K562 (cell line): ENCODE measurements around the gene KNDC1. TPM values are rescaled to one million over a fixed set of nuclear protein-coding genes. Genes with fewer than 3 reads are reported as not detected.

Source experiments
- HNRNPH1 ChIP-seq: fragments of 200-400 bp; formaldehyde crosslinking; optimal IDR thresholded peaks from 2 replicates; pipeline ENCODE3; 2017; ENCODE audit warnings: low read depth, mild to moderate bottlenecking, low read length, moderate library complexity
- TAF15 ChIP-seq: fragments of 200-400 bp; formaldehyde crosslinking; IDR thresholded peaks from 2 replicates; pipeline ENCODE4 v1.6.1; 2017; ENCODE audit warnings: mild to moderate bottlenecking, low read depth, low read length, moderate library complexity
- TAL1 ChIP-seq: fragments of 450-650 bp; IDR thresholded peaks from 2 replicates; pipeline ENCODE4 v1.6.1; 2016; ENCODE audit warnings: mild to moderate bottlenecking
- XRCC3 ChIP-seq: fragments of 450-650 bp; IDR thresholded peaks from 2 replicates; pipeline ENCODE4 v1.6.1; 2017; ENCODE audit warnings: mild to moderate bottlenecking, moderate library complexity
- polyA plus RNA-seq, 8 experiments: library from polyadenylated mRNA; depleted of rRNA in 4 of 8; stranded (reverse) in 5 of 8; unstranded in 3 of 8; fragments of >200 nt; fragmentation: Nextera tagmentation in 2 of 8; fragmentation: Illumina TruSeq in 1 of 8; extraction: Ambion mirVana in 2 of 8; extraction: Trizol in 1 of 8; gene quantifications; 2 replicates each; pipeline versions ENCODE4 v1.2.1 to v1.2.3, GENCODE V29; 2011 to 2014; ENCODE audit warnings: inconsistent platforms in 1 of 8, missing spikeins in 1 of 8
- total RNA-seq, 7 experiments: library from RNA; depleted of rRNA in 6 of 7; stranded (reverse); fragments of >200 nt in 6 of 7; fragmentation: Illumina TruSeq in 2 of 7; extraction: Trizol in 2 of 7; gene quantifications; 2 replicates each; pipeline versions ENCODE4 v1.2.1 to v1.2.3, GENCODE V29; 2011 to 2021; ENCODE audit warnings: low replicate concordance in 1 of 7
- TF ChIP-seq, protein P1 (sequence below), 3 experiments: fragments of 200-800 bp in 1 of 3; sonication (Bioruptor generic) in 1 of 3; sonication (generic) in 1 of 3; formaldehyde crosslinking in 1 of 3; IDR thresholded peaks; 2 replicates each; pipeline versions ENCODE4 v1.6.1 to v1.8.0; 2016 to 2022; ENCODE audit warnings: mild to moderate bottlenecking in 2 of 3, missing compliant biosample characterization in 2 of 3, missing genetic modification characterization in 2 of 3, missing genetic modification reagents in 1 of 3
- TF ChIP-seq, protein P2 (sequence below), 2 experiments: fragments of 450-650 bp in 1 of 2; sonication (generic) in 1 of 2; formaldehyde crosslinking in 1 of 2; IDR thresholded peaks; 2 replicates each; pipeline versions ENCODE4 v1.7.1 to v1.9.0; 2016 to 2022; ENCODE audit warnings: inconsistent platforms in 1 of 2, mild to moderate bottlenecking in 1 of 2, missing genetic modification reagents in 1 of 2
- TF ChIP-seq, protein P3 (sequence below), 3 experiments: IDR thresholded peaks in 2 of 3; conservative IDR thresholded peaks in 1 of 3; 2 replicates each; pipeline ENCODE4 v1.5.1; 2011 to 2012; ENCODE audit warnings: low read length in 3 of 3, mild to moderate bottlenecking in 3 of 3, control low read depth in 2 of 3, improper control_type of control experiment in 1 of 3, inconsistent platforms in 1 of 3, low read depth in 1 of 3, mixed read lengths in 1 of 3, moderate library complexity in 1 of 3; ENCODE audit not compliant: insufficient read depth in 2 of 3
- TF ChIP-seq, protein P4 (sequence below): fragments of 450-650 bp; IDR thresholded peaks from 2 replicates; pipeline ENCODE4 v1.6.1; 2018; ENCODE audit not compliant: partially characterized antibody

The KNDC1 gene
- total and polyA plus RNA-seq, 9 of the 15 experiments (the other 6 are each of a cell fraction or from before 2014, with no cell fraction given), result 0.07 to 0.26 (median 0.11) TPM; not detected in 6

DNA sequence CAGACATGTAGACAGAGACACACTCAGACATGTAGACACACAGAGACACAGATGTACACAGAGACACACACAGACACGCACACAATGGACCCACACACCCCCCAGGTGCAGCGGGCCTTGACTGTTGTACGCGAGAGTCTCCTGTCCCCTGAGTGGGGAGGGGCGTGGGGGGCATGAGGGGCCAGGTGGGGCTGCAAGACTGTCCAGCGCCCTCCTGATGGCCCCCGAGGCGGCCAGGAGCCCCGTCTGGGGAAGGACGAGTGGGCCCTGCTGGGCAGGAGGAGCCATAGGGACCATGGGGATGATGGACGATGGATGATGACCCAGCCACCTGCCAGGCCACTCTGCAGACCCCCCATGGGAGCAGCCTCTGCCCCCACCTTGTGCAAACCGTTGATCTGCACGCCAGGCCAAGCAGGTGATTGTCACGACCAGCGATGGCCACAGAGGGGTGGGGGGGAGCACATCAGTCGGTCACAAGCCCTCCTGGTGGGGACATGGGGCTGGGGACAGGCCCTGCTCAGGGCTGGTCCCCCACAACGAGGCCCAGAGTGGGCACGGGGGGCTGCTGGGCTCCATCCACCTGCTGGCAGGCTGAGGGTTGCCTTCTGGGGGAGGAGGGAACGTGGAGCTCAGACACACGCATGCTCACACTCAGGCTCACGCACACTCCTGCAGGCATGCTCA is 89.2 kb downstream of the KNDC1 start (continued):
- TF ChIP-seq, protein P1, sequence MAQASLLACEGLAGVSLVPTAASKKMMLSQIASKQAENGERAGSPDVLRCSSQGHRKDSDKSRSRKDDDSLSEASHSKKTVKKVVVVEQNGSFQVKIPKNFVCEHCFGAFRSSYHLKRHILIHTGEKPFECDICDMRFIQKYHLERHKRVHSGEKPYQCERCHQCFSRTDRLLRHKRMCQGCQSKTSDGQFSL (CRISPR knock-in tag; IDR thresholded peaks at IDR 0.05), result peak; percentile 82
- TF ChIP-seq, protein P1 (tag; IDR thresholded peaks at IDR 0.05), result no peak
- TF ChIP-seq, protein P2, sequence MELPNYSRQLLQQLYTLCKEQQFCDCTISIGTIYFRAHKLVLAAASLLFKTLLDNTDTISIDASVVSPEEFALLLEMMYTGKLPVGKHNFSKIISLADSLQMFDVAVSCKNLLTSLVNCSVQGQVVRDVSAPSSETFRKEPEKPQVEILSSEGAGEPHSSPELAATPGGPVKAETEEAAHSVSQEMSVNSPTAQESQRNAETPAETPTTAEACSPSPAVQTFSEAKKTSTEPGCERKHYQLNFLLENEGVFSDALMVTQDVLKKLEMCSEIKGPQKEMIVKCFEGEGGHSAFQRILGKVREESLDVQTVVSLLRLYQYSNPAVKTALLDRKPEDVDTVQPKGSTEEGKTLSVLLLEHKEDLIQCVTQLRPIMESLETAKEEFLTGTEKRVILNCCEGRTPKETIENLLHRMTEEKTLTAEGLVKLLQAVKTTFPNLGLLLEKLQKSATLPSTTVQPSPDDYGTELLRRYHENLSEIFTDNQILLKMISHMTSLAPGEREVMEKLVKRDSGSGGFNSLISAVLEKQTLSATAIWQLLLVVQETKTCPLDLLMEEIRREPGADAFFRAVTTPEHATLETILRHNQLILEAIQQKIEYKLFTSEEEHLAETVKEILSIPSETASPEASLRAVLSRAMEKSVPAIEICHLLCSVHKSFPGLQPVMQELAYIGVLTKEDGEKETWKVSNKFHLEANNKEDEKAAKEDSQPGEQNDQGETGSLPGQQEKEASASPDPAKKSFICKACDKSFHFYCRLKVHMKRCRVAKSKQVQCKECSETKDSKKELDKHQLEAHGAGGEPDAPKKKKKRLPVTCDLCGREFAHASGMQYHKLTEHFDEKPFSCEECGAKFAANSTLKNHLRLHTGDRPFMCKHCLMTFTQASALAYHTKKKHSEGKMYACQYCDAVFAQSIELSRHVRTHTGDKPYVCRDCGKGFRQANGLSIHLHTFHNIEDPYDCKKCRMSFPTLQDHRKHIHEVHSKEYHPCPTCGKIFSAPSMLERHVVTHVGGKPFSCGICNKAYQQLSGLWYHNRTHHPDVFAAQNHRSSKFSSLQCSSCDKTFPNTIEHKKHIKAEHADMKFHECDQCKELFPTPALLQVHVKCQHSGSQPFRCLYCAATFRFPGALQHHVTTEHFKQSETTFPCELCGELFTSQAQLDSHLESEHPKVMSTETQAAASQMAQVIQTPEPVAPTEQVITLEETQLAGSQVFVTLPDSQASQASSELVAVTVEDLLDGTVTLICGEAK (IDR thresholded peaks at IDR 0.05), result no peak
- TF ChIP-seq, protein P2 (CRISPR knock-in tag; IDR thresholded peaks at IDR 0.05), result no peak
- TF ChIP-seq TAL1, result no peak
- TF ChIP-seq, protein P3, sequence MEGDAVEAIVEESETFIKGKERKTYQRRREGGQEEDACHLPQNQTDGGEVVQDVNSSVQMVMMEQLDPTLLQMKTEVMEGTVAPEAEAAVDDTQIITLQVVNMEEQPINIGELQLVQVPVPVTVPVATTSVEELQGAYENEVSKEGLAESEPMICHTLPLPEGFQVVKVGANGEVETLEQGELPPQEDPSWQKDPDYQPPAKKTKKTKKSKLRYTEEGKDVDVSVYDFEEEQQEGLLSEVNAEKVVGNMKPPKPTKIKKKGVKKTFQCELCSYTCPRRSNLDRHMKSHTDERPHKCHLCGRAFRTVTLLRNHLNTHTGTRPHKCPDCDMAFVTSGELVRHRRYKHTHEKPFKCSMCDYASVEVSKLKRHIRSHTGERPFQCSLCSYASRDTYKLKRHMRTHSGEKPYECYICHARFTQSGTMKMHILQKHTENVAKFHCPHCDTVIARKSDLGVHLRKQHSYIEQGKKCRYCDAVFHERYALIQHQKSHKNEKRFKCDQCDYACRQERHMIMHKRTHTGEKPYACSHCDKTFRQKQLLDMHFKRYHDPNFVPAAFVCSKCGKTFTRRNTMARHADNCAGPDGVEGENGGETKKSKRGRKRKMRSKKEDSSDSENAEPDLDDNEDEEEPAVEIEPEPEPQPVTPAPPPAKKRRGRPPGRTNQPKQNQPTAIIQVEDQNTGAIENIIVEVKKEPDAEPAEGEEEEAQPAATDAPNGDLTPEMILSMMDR (IDR thresholded peaks at IDR 0.05 in 2 of 3, conservative IDR thresholded peaks at IDR 0.05 in 1 of 3; ENCODE audit: insufficient read depth in 2 of 3, low read depth in 1 of 3, low read length in 3 of 3), result peak in 1 of 3 experiments; percentile 25; a peak in 1 of 6 replicates
- TF ChIP-seq TAF15, result no peak
- TF ChIP-seq XRCC3, result no peak
- TF ChIP-seq, protein P4, sequence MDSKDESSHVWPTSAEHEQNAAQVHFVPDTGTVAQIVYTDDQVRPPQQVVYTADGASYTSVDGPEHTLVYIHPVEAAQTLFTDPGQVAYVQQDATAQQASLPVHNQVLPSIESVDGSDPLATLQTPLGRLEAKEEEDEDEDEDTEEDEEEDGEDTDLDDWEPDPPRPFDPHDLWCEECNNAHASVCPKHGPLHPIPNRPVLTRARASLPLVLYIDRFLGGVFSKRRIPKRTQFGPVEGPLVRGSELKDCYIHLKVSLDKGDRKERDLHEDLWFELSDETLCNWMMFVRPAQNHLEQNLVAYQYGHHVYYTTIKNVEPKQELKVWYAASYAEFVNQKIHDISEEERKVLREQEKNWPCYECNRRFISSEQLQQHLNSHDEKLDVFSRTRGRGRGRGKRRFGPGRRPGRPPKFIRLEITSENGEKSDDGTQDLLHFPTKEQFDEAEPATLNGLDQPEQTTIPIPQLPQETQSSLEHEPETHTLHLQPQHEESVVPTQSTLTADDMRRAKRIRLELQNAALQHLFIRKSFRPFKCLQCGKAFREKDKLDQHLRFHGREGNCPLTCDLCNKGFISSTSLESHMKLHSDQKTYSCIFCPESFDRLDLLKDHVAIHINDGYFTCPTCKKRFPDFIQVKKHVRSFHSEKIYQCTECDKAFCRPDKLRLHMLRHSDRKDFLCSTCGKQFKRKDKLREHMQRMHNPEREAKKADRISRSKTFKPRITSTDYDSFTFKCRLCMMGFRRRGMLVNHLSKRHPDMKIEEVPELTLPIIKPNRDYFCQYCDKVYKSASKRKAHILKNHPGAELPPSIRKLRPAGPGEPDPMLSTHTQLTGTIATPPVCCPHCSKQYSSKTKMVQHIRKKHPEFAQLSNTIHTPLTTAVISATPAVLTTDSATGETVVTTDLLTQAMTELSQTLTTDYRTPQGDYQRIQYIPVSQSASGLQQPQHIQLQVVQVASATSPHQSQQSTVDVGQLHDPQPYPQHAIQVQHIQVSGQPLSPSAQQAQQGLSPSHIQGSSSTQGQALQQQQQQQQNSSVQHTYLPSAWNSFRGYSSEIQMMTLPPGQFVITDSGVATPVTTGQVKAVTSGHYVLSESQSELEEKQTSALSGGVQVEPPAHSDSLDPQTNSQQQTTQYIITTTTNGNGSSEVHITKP, result no peak
- TF ChIP-seq HNRNPH1, result no peak
